A673 (cell line): ENCODE measurements around the gene INSYN1. TPM values are rescaled to one million over a fixed set of nuclear protein-coding genes. Genes with fewer than 3 reads are reported as not detected.
A peak's percentile ranks its signal among the peaks of the same experiment; 100 is the strongest.

Experiments used
- BruUV-seq: library from RNA; stranded (reverse); fragments of 400-500 nt; replicated peaks from 2 replicates; lab custom pipeline; 2021; lab: Mats Ljungman, UMichigan
- CTCF ChIA-PET: fragments of 300-600 bp; sonication (Branson Sonifier 250); formaldehyde crosslinking; loops from one replicate; lab custom pipeline; 2022; ENCODE audit warnings: antibody characterized with exemption; lab: Charles Lee
- POLR2A ChIA-PET: fragments of 300-600 bp; sonication (Branson Sonifier 250); formaldehyde crosslinking; loops from one replicate; lab custom pipeline; 2022; ENCODE audit warnings: antibody characterized with exemption; ENCODE audit not compliant: low non-redundant PET; lab: Charles Lee
- DNase-seq: peaks from one replicate; pipeline ENCODE4 v3.0.0-alpha.2; 2015; ENCODE audit warnings: low spot score
- H3K27ac ChIP-seq: fragments of 200-600 bp; sonication (generic); 2 replicates; pipeline ENCODE4 v1.5.1; 2016; ENCODE audit warnings: mixed run types, low read depth, mild to moderate bottlenecking, mixed read lengths, antibody characterized with exemption, low read length; ENCODE audit not compliant: poor library complexity, severe bottlenecking
- H3K27me3 ChIP-seq: fragments of 200-600 bp; sonication (generic); replicated peaks from 2 replicates; pipeline ENCODE4 v1.6.1; 2017; ENCODE audit warnings: mixed run types, low read depth, mild to moderate bottlenecking, mixed read lengths, antibody characterized with exemption, low read length; ENCODE audit not compliant: insufficient read depth, poor library complexity
- H3K36me3 ChIP-seq: fragments of 200-600 bp; sonication (generic); 2 replicates; pipeline ENCODE4 v1.6.1; 2016; ENCODE audit warnings: mixed run types, mild to moderate bottlenecking, mixed read lengths, antibody characterized with exemption, low read length; ENCODE audit not compliant: insufficient read depth, poor library complexity, severe bottlenecking
- H3K4me1 ChIP-seq: fragments of 200-600 bp; sonication (generic); 2 replicates; pipeline ENCODE4 v1.6.1; 2017; ENCODE audit warnings: mixed run types, mild to moderate bottlenecking, mixed read lengths, antibody characterized with exemption, low read length; ENCODE audit not compliant: insufficient read depth, poor library complexity, severe bottlenecking
- H3K4me3 ChIP-seq: fragments of 200-600 bp; sonication (generic); 2 replicates; pipeline ENCODE4 v1.5.1; 2016; ENCODE audit warnings: low read depth, mixed run types, mild to moderate bottlenecking, mixed read lengths, low read length; ENCODE audit not compliant: poor library complexity, severe bottlenecking
- H3K9me3 ChIP-seq: fragments of 200-600 bp; sonication (generic); 2 replicates; pipeline ENCODE4 v1.6.1; 2016; ENCODE audit warnings: mixed run types, low read depth, mild to moderate bottlenecking, mixed read lengths, antibody characterized with exemption, low read length; ENCODE audit not compliant: poor library complexity, severe bottlenecking
- CTCF ChIP-seq: fragments of 300-800, 200-600 bp; sonication (generic); conservative IDR thresholded peaks from 2 replicates; pipeline ENCODE4 v1.5.1; 2017; ENCODE audit warnings: low read depth, mild to moderate bottlenecking, antibody characterized with exemption, low read length, moderate library complexity, mixed read lengths
- EZH2 ChIP-seq: fragments of 200-600 bp; sonication (generic); IDR thresholded peaks from 2 replicates; pipeline ENCODE4 v1.6.1; 2017; ENCODE audit warnings: borderline replicate concordance, low read depth, mild to moderate bottlenecking, mixed read lengths, antibody characterized with exemption, low read length; ENCODE audit not compliant: poor library complexity, severe bottlenecking
- intact Hi-C: fragments of 100-400 bp; cut with micrococcal nuclease; formaldehyde crosslinking; loops from one replicate; pipeline ENCODE4 v1.10.0; 2022; ENCODE audit not compliant: unreplicated experiment
- total RNA-seq: library from RNA; stranded (reverse); gene quantifications from 2 replicates; pipeline ENCODE4 v1.2.3, GENCODE V29; 2021

The INSYN1 gene
- total RNA-seq, 1 experiment from 2014 or later, result 0.54 TPM

GRCh38 chr15:73752806-73753193 lies 351 bp downstream of the INSYN1 start:
- intact Hi-C loops, result no loop called here
- H3K4me3 ChIP-seq, result peak overlapping the region; percentile 54
- no peak overlapping the region for H3K27ac ChIP-seq
- H3K36me3 ChIP-seq, result no peaks in the 10 kb centered on the region
- ChIA-PET CTCF (no interaction called here), POLR2A (no interaction called here)
- no TSS peak for BruUV-seq
- TF ChIP-seq EZH2, result no peak
- no peak for TF ChIP-seq CTCF
- peaks cover 9% of the 10 kb centered on the region for H3K27me3 ChIP-seq
- DNase-seq, result peak; percentile 25
- no peaks in the 10 kb centered on the region for H3K4me1 ChIP-seq
- H3K9me3 ChIP-seq, result no peaks in the 10 kb centered on the region

GRCh38 chr15:73751899-73752805 lies 999 bp downstream of the INSYN1 start:
- intact Hi-C loops, result no loop called here
- H3K27me3 ChIP-seq, result peaks cover 9% of the 10 kb centered on the region
- no peak overlapping the region for H3K27ac ChIP-seq
- ChIA-PET CTCF (no interaction called here), POLR2A (no interaction called here)
- peak overlapping the region; percentile 54 for H3K4me3 ChIP-seq
- no peaks in the 10 kb centered on the region for H3K4me1 ChIP-seq
- no peaks in the 10 kb centered on the region for H3K9me3 ChIP-seq
- TF ChIP-seq EZH2, result peak; percentile 39
- no peak for TF ChIP-seq CTCF
- no peak for DNase-seq
- H3K36me3 ChIP-seq, result no peaks in the 10 kb centered on the region
- BruUV-seq, result no TSS peak

- POLR2A ChIA-PET, result no interaction called here
- CTCF ChIA-PET, result no interaction called here
- no TSS peak for BruUV-seq
- no peak for DNase-seq
- no peak overlapping the region for H3K4me3 ChIP-seq
- peaks cover 9% of the 10 kb centered on the region for H3K27me3 ChIP-seq
- H3K4me1 ChIP-seq, result no peaks in the 10 kb centered on the region
- no peaks in the 10 kb centered on the region for H3K9me3 ChIP-seq
- intact Hi-C loops, result no loop called here
- no peaks in the 10 kb centered on the region for H3K36me3 ChIP-seq
- H3K27ac ChIP-seq, result no peak overlapping the region
- TF ChIP-seq CTCF (no peak), EZH2 (no peak)
These were observed 1.6 kb downstream of the INSYN1 start for GRCh38 chr15:73751511-73751898.
